H9 (cell line): ENCODE results near the gene LARGE1. TPM values are rescaled to one million over a fixed set of nuclear protein-coding genes. Genes with fewer than 3 reads are reported as not detected.

ENCODE experiments used
- DNase-seq: peaks from one replicate; pipeline ENCODE4 v3.0.0-alpha.2; 2017
- H2AFZ ChIP-seq: one replicate; pipeline ENCODE4 v1.6.1; 2013; ENCODE audit warnings: mild to moderate bottlenecking, low read length, control low read depth, moderate library complexity
- H2AK5ac ChIP-seq: 2 replicates; pipeline ENCODE4 v1.6.1; 2013; ENCODE audit warnings: low read length, control low read depth, mixed read lengths; ENCODE audit not compliant: insufficient read length
- H2BK120ac ChIP-seq: one replicate; pipeline ENCODE4 v1.6.1; 2013; ENCODE audit warnings: low read depth, mild to moderate bottlenecking, low read length, control low read depth, inconsistent platforms; ENCODE audit not compliant: poor library complexity, severe bottlenecking
- H2BK12ac ChIP-seq: 2 replicates; pipeline ENCODE4 v1.6.1; 2013; ENCODE audit warnings: low read length, control low read depth, mixed read lengths, low read depth; ENCODE audit not compliant: insufficient read length
- H2BK15ac ChIP-seq: 2 replicates; pipeline ENCODE4 v1.6.1; 2013; ENCODE audit warnings: low read depth, low read length, control low read depth
- H2BK20ac ChIP-seq: one replicate; pipeline ENCODE4 v1.6.1; 2013; ENCODE audit warnings: low read depth, mild to moderate bottlenecking, low read length, control low read depth, inconsistent platforms; ENCODE audit not compliant: poor library complexity, severe bottlenecking
- H2BK5ac ChIP-seq: 2 replicates; pipeline ENCODE4 v1.6.1; 2013; ENCODE audit warnings: low read length, control low read depth, mixed read lengths; ENCODE audit not compliant: insufficient read length
- H3K14ac ChIP-seq: 2 replicates; pipeline ENCODE4 v1.6.1; 2013; ENCODE audit warnings: low read length, control low read depth; ENCODE audit not compliant: insufficient read depth
- H3K18ac ChIP-seq: 2 replicates; pipeline ENCODE4 v1.6.1; 2013; ENCODE audit warnings: low read depth, mild to moderate bottlenecking, mixed read lengths, low read length, control low read depth; ENCODE audit not compliant: insufficient read length
- H3K23ac ChIP-seq: 2 replicates; pipeline ENCODE4 v1.6.1; 2013; ENCODE audit warnings: low read length, control low read depth, mixed read lengths, low read depth; ENCODE audit not compliant: insufficient read length
- H3K23me2 ChIP-seq: 2 replicates; pipeline ENCODE4 v1.6.1; 2013; ENCODE audit warnings: low read depth, mild to moderate bottlenecking, mixed read lengths, low read length, control low read depth; ENCODE audit not compliant: insufficient read length, poor library complexity, severe bottlenecking
- H3K27ac ChIP-seq: 2 replicates; pipeline ENCODE4 v1.5.1; 2013; ENCODE audit warnings: low read length, control low read depth, mixed read lengths, low read depth; ENCODE audit not compliant: insufficient read length
- H3K27me3 ChIP-seq: 2 replicates; pipeline ENCODE4 v1.6.1; 2013; ENCODE audit warnings: low read length, control low read depth, inconsistent platforms; ENCODE audit not compliant: insufficient read depth
- H3K4ac ChIP-seq: 2 replicates; pipeline ENCODE4 v1.6.1; 2013; ENCODE audit warnings: low read depth, mild to moderate bottlenecking, control low read depth, inconsistent platforms, low read length, moderate library complexity
- H3K4me1 ChIP-seq: 2 replicates; pipeline ENCODE4 v1.6.1; 2013; ENCODE audit warnings: low read length, control low read depth, inconsistent platforms; ENCODE audit not compliant: insufficient read depth
- H3K4me2 ChIP-seq: 2 replicates; pipeline ENCODE4 v1.6.1; 2013; ENCODE audit warnings: low read length, control low read depth, mixed read lengths; ENCODE audit not compliant: insufficient read length, insufficient read depth
- H3K56ac ChIP-seq: 2 replicates; pipeline ENCODE4 v1.6.1; 2013; ENCODE audit warnings: low read depth, mild to moderate bottlenecking, mixed read lengths, low read length, control low read depth; ENCODE audit not compliant: insufficient read length
- H3K79me1 ChIP-seq: 2 replicates; pipeline ENCODE4 v1.6.1; 2013; ENCODE audit warnings: low read depth, mild to moderate bottlenecking, moderate library complexity, low read length, control low read depth, inconsistent platforms; ENCODE audit not compliant: insufficient read depth, poor library complexity, severe bottlenecking
- H3K79me2 ChIP-seq: 2 replicates; pipeline ENCODE4 v1.6.1; 2013; ENCODE audit warnings: low read length, control low read depth, inconsistent platforms; ENCODE audit not compliant: insufficient read depth
- H3K9ac ChIP-seq: 2 replicates; pipeline ENCODE4 v1.6.1; 2013; ENCODE audit warnings: low read length, control low read depth, mixed read lengths; ENCODE audit not compliant: insufficient read length; ENCODE audit errors: extremely low read depth
- H3K9me3 ChIP-seq: one replicate; pipeline ENCODE4 v1.6.1; 2013; ENCODE audit warnings: low read depth, low read length, inconsistent platforms; ENCODE audit not compliant: control insufficient read depth
- H3T11ph ChIP-seq: one replicate; pipeline ENCODE4 v1.6.1; 2013; ENCODE audit warnings: mild to moderate bottlenecking, low read length, control low read depth, inconsistent platforms
- H4K20me1 ChIP-seq: one replicate; pipeline ENCODE4 v1.6.1; 2013; ENCODE audit not compliant: control insufficient read depth, insufficient read length, insufficient read depth
- H4K5ac ChIP-seq: 2 replicates; pipeline ENCODE4 v1.6.1; 2013; ENCODE audit warnings: low read depth, mild to moderate bottlenecking, mixed read lengths, low read length, control low read depth; ENCODE audit not compliant: insufficient read length
- H4K8ac ChIP-seq: replicated peaks from 2 replicates; pipeline ENCODE4 v1.6.1; 2013; ENCODE audit warnings: low read length, control low read depth, mixed read lengths, low read depth; ENCODE audit not compliant: insufficient read length
- H4K91ac ChIP-seq: 2 replicates; pipeline ENCODE4 v1.6.1; 2013; ENCODE audit warnings: low read depth, mild to moderate bottlenecking, moderate library complexity, mixed read lengths, low read length, control low read depth; ENCODE audit not compliant: insufficient read length
- H3K27ac Mint-ChIP-seq, 3 experiments: 2 replicates in 2 of 3; 3 replicates in 1 of 3; pipeline ENCODE4 v1.8.0; 2020 to 2021; ENCODE audit warnings: mixed read lengths in 3 of 3, mild to moderate bottlenecking in 1 of 3, moderate library complexity in 1 of 3
- H3K27me3 Mint-ChIP-seq: 2 replicates; pipeline ENCODE4 v1.8.0; 2021; ENCODE audit warnings: low read depth, mild to moderate bottlenecking, moderate library complexity, mixed read lengths
- H3K36me3 Mint-ChIP-seq, 3 experiments: 2 replicates in 2 of 3; 3 replicates in 1 of 3; pipeline ENCODE4 v1.8.0; 2020 to 2021; ENCODE audit warnings: low read depth in 3 of 3, mixed read lengths in 3 of 3; ENCODE audit not compliant: insufficient read depth in 1 of 3
- H3K4me1 Mint-ChIP-seq, 2 experiments: 2 replicates each; pipeline ENCODE4 v1.8.0; 2020; ENCODE audit warnings: mixed read lengths in 2 of 2
- H3K4me3 Mint-ChIP-seq, 2 experiments: 2 replicates in 1 of 2; 3 replicates in 1 of 2; pipeline ENCODE4 v1.8.0; 2020 to 2021; ENCODE audit warnings: mild to moderate bottlenecking in 2 of 2, mixed read lengths in 2 of 2, moderate library complexity in 1 of 2
- H3K9me3 Mint-ChIP-seq, 2 experiments: 2 replicates in 1 of 2; 3 replicates in 1 of 2; pipeline ENCODE4 v1.8.0; 2020; ENCODE audit warnings: mild to moderate bottlenecking in 2 of 2, mixed read lengths in 2 of 2, moderate library complexity in 1 of 2
- WGBS: extraction: QIAGEN DNeasy Blood & Tissue Kit; methylation state at CpG from one replicate; pipeline ENCODE4 v1.1.7; 2013; ENCODE audit warnings: missing lambda C conversion rate, low lambda C conversion rate, mixed read lengths; ENCODE audit not compliant: insufficient read length; ENCODE audit errors: extremely low coverage; 5-methylcytosine and 5-hydroxymethylcytosine counted together
- total RNA-seq: library from RNA; stranded (reverse); gene quantifications from 2 replicates; pipeline ENCODE4 v1.2.1, GENCODE V29; 2021
- TF ChIP-seq, protein P1 (sequence below): fragments of 200-600 bp; sonication (generic); conservative IDR thresholded peaks from 3 replicates; pipeline ENCODE4 v1.8.0; 2021; ENCODE audit warnings: antibody characterized with exemption, mild to moderate bottlenecking

Gene LARGE1
- total RNA-seq, 1 experiment from 2014 or later: 43.5 TPM

GRCh38 chr22:33565580-33565995, 354.7 kb downstream of the LARGE1 start:
- Histone ChIP-seq H3K18ac (no peak overlapping the region), H4K5ac (no peak overlapping the region), H4K91ac (no peak overlapping the region), H3K23ac (no peak overlapping the region), H2BK5ac (no peak overlapping the region), H3K79me1 (no peaks in the 10 kb centered on the region), H2BK20ac (no peak overlapping the region), H3K9ac (no peak overlapping the region), H2BK120ac (no peak overlapping the region), H3K23me2 (no peaks in the 10 kb centered on the region), H3K14ac (no peak overlapping the region), H3T11ph (no peak overlapping the region), H3K9me3 (no peaks in the 10 kb centered on the region), H3K27ac (no peak overlapping the region), H4K8ac (no peak overlapping the region), H3K4me1 (peaks cover 5% of the 10 kb centered on the region; the same call in 1 of the 2 replicates), H2AFZ (no peak overlapping the region), H2AK5ac (no peak overlapping the region), H3K27me3 (no peaks in the 10 kb centered on the region), H2BK15ac (no peak overlapping the region), H3K56ac (no peak overlapping the region), H3K4ac (no peak overlapping the region), H2BK12ac (no peak overlapping the region), H3K4me2 (no peak overlapping the region), H4K20me1 (no peaks in the 10 kb centered on the region), H3K79me2 (no peaks in the 10 kb centered on the region)
- Mint-ChIP-seq H3K27me3 (no peaks in the 10 kb centered on the region), H3K27ac (no peak overlapping the region), H3K4me1 (peaks cover 25 to 31% of the 10 kb centered on the region in 2 experiments), H3K9me3 (no peaks in the 10 kb centered on the region), H3K36me3 (peaks cover 3 to 12% (median 4%) of the 10 kb centered on the region in 3 experiments), H3K4me3 (no peak overlapping the region)
- TF ChIP-seq, protein P1, sequence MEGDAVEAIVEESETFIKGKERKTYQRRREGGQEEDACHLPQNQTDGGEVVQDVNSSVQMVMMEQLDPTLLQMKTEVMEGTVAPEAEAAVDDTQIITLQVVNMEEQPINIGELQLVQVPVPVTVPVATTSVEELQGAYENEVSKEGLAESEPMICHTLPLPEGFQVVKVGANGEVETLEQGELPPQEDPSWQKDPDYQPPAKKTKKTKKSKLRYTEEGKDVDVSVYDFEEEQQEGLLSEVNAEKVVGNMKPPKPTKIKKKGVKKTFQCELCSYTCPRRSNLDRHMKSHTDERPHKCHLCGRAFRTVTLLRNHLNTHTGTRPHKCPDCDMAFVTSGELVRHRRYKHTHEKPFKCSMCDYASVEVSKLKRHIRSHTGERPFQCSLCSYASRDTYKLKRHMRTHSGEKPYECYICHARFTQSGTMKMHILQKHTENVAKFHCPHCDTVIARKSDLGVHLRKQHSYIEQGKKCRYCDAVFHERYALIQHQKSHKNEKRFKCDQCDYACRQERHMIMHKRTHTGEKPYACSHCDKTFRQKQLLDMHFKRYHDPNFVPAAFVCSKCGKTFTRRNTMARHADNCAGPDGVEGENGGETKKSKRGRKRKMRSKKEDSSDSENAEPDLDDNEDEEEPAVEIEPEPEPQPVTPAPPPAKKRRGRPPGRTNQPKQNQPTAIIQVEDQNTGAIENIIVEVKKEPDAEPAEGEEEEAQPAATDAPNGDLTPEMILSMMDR: no peak
- WGBS: no CpG with 5 or more reads among the region's 7 CpGs
- DNase-seq: no peak
